ENCODE results near the gene MED13.
A peak's percentile ranks its signal among the peaks of the same experiment; 100 is the strongest.

The MED13 gene, protein sequence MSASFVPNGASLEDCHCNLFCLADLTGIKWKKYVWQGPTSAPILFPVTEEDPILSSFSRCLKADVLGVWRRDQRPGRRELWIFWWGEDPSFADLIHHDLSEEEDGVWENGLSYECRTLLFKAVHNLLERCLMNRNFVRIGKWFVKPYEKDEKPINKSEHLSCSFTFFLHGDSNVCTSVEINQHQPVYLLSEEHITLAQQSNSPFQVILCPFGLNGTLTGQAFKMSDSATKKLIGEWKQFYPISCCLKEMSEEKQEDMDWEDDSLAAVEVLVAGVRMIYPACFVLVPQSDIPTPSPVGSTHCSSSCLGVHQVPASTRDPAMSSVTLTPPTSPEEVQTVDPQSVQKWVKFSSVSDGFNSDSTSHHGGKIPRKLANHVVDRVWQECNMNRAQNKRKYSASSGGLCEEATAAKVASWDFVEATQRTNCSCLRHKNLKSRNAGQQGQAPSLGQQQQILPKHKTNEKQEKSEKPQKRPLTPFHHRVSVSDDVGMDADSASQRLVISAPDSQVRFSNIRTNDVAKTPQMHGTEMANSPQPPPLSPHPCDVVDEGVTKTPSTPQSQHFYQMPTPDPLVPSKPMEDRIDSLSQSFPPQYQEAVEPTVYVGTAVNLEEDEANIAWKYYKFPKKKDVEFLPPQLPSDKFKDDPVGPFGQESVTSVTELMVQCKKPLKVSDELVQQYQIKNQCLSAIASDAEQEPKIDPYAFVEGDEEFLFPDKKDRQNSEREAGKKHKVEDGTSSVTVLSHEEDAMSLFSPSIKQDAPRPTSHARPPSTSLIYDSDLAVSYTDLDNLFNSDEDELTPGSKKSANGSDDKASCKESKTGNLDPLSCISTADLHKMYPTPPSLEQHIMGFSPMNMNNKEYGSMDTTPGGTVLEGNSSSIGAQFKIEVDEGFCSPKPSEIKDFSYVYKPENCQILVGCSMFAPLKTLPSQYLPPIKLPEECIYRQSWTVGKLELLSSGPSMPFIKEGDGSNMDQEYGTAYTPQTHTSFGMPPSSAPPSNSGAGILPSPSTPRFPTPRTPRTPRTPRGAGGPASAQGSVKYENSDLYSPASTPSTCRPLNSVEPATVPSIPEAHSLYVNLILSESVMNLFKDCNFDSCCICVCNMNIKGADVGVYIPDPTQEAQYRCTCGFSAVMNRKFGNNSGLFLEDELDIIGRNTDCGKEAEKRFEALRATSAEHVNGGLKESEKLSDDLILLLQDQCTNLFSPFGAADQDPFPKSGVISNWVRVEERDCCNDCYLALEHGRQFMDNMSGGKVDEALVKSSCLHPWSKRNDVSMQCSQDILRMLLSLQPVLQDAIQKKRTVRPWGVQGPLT (N-terminal part only)

DNA sequence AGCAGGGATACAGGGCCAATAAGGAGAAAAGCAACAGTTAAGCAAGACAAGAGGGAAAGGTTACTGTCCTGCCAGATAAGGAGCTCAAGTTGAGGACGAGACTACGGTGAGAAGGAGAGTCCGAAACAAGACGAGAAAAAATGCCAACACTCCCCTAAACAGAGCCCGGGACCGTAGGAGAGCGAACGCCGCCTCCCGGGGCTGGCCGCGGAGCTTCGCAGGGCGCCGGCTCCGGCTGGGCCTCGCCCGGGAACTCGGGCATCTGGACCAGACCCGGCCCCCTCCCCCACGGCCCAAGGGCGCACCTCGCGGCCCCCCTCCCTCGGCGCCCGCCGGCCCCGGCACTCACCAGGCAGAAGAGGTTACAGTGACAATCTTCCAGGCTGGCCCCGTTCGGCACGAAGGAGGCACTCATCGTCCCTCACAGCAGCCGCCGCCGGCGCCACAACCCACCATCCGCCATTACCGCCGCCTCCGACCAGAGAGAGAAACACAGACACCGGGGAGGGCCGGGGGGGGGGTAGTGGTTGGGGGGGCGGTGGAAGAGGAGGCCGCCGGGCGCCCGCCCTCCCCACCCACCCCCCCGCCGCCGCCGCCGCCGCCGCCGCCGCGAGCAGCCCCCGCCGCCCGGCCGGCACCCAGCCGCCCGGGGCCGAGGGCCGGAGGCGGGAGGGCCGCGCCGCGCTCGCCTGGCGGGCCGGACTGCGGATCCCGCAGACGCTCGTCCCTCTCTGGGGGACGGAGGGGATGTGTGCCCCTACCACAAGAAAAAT lies at the start of gene MED13:
Gene MED13 (minus strand): TSS at position 488 of the 773 bp plus-strand sequence. CDS start 73 bp downstream, at position 415.
- peak; percentile 23 for DNase-seq (ENCODE audit: low read depth)

DNA sequence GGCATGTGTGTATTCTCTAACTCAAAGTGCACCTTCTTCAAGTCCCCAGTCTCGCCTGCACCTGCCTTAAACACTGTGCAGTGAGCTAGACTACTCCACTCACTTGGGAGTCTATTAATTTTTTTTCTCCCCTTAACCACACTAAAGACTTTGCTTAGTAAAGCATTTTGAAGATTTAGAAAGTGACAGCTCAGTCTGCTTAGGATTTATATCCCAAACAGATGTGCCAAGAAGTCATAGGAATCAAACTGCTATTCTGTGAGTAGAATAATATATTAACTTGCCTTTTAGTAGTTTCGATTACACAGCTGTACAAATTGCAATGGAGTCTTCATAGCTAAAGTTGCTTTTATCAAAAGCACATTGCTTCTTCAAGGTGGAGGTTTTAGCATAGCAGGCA lies 47.2 kb upstream of the MED13 start:
- DNase-seq (ENCODE audit: low read depth) = no peak

DNA sequence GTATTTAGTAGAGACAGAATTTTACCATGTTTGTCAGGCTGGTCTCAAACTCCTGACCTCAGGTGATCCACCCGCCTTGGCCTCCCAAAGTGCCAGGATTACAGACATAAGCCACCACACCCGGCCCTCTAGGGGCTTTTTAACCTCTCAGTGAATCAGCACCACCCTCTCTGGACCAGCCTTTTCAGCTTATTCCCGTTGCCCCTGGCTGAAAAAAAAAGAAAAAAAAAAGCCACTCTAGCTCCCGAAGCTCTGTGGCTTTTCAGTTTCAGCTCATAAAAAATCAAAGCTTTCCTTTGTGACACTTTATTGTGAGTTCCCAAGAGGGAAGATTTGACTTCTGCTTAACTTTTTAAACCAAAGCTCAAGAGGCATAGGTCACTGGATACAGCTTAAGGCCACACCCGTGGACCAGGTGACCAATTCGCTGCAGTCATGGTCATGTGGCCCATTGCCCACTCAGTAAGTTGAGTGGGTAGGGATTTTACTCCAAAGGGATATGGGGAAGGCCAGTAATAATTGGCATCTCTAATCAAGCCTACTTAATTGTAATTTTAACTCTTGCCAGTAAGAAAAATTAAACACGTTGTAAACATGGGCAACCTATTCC lies 46.6 kb upstream of the MED13 start:
- no peak for DNase-seq (ENCODE audit: low read depth)

DNA sequence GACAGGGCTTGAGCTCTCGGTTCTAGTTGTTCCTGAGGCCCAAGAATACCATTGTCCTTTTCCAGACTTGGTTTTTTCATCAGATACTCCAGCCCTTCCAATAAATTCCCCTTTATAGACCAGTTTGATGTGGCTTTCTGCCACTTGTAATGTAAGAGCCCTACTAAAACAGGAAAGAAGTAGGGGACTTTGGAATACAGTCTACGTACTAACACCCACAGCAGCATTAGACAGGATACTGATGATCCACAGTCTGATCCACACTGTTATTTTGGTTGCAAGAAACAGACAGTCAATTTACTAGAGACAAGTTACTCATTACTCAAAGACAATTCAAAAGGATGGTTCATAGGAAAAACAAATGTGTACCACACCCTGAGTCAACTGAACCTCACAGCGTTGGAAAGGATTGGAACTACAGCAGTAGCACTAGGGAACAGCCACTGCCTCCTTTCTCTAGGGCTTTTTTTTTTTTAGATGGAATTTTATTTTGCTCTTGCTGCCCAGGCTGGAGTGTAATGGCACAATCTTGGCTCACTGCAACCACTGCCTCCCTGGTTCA lies 45.9 kb upstream of the MED13 start:
- no peak for DNase-seq (ENCODE audit: low read depth)

DNA sequence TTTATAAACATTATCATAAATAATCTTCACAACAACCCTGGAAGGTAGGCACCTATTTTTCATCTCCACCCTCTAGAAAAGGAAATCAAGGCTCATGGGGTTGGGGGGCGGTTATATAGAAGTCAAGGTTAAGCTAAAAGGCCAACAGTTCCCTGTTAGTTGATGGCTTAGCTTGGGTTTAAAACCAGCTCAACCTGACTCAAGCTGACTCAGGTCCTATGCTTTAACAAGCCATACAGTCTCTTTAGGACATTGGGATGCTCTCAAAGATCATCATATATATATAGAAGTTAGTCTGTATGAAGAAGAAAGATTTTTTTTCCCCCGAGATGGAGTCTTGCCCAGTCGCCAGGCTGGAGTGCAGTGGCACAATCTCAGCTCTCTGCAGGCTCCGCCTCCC lies 44.8 kb upstream of the MED13 start:
- no peak for DNase-seq (ENCODE audit: low read depth)

DNA sequence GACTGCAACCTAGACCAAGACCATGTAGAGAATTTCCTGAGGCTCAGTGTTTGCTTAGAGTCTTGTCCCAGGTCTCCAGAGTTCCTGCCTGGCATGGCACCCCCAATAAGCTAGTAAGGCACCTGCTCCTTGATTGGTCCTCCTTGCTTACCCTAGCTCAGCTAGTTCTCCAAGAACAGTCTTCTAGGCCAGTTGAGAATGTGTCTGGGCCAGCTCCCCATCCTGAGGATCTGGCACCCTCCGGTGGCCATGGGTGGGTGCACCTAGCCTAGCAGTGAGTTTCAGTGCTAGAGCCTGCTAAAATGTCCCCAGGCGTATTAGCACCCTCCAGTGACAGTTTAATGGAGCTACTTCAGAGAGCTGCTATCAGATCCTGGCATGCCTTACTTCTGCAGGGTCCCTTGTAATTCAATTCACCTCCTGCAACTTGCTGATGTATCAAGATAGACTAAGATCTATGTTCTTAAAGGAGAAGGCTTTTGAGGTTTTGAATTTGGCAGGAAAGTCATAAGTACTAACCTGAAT lies 44.4 kb upstream of the MED13 start:
- no peak for DNase-seq (ENCODE audit: low read depth)

DNA sequence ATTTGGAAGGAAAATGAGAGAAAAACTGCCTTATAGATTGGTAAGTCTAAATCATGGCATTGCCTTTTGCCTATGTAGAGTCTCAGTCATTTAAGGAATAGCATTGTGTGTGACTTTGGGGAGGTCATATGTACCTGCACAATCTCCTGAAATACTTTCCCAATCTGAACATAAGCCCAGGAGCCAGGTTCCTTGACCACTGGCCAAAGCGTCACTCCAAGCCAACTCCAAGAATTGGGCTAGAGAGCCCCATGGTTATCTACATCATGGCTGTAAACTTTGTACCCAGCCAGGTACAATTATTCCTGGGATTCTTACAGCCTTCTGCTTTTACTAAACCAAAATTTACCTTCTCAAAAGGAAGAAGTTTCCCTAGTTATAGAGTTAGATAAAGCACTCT lies 40.8 kb upstream of the MED13 start:
- DNase-seq (ENCODE audit: low read depth) = no peak

DNA sequence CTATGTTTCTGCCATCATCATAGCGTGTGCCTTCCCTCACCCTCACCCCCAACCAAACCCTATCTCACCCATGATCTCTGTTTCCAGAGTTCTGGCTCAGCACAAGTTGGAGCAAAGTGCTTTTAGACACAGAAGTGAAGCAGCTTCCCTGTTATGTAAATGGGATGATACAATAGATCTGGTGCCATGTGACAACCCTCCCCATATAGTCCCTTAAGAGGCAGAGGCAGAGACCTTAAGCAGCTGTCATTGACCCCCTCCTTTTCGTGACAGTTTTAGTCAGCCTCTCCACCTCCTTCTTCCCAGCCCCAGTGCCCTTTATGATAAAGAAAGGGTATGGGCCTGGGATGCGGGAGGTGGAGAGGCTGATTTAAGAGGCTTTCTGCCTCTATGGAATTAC lies 40.3 kb upstream of the MED13 start:
- DNase-seq (ENCODE audit: low read depth) = no peak

DNA sequence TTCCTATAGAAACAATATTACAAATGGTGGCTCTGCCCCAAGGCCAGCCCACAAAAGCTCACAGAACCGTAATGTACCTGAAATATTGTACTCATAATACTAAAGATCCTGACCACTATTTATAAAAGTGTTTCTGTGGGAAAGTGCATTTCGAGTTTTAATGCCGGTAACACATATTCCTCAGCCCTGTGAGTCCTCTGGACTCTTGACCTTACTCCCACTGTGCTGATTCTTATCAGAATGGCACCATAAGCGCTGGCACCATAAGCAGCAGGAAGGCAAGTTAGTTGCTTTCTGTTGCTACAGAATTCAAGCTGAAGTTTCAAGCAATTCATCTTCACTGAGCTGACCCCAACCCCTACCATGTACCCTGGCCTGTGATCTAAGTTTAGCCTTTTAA lies 36.4 kb upstream of the MED13 start:
- DNase-seq (ENCODE audit: low read depth) = no peak

DNA sequence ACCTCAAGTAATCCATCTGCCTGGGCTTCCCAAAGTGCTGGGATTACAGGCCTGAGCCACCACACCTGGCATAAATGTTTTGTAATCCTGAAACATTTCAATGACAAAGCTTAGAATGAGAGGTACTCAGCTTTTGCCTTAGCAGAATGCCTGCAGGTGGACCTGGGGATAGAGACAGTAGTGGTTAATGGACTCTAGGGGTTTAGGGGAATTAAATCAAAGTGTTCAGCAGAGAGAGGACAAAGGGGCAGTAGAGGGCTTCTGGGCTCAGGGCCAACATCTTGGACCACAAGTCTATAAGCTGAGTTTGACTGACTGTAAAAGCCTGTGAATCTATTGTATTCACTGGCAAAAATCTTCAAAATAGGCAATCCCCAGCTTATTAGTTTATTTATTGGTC lies 36.0 kb upstream of the MED13 start:
- no peak for DNase-seq (ENCODE audit: low read depth)

DNA sequence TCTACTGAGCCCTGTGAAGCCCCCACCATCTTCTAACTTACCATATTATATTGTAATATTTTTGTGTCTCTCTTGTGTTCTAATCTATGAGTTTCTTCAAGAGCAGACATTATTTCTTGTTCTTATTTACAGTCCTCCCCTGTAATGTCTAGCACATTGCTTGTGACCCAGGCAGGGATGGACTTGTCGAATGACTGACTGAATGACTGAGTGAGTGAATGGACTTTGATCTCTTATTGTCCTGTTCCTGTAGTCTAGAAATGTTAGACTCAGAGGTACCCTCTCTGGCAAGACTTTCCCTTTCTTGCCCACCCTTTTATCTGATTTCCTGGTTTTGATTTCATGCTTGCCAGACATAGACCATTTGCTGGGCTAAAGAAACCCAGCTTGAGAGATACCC lies 35.0 kb upstream of the MED13 start:
- DNase-seq (ENCODE audit: low read depth) = no peak

DNA sequence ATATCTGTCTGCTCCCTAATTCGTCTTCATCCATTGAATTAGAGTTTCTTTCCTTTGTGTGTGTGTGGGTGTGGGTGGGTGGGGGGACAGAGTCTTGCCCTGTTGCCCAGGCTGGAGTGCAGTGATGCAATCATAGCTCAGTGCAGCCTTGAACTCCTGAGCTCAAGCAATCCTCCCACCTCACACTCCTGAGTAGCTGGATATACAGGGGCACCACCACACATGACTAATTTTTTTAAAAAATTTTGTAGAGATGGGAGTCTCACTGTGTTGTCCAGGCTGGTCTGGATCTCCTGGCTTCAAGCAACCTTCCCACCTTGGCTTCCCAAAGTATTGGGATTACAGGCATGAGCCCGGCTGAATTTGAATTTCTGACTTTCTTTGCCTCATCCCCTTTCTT lies 34.5 kb upstream of the MED13 start:
- no peak for DNase-seq (ENCODE audit: low read depth)

DNA sequence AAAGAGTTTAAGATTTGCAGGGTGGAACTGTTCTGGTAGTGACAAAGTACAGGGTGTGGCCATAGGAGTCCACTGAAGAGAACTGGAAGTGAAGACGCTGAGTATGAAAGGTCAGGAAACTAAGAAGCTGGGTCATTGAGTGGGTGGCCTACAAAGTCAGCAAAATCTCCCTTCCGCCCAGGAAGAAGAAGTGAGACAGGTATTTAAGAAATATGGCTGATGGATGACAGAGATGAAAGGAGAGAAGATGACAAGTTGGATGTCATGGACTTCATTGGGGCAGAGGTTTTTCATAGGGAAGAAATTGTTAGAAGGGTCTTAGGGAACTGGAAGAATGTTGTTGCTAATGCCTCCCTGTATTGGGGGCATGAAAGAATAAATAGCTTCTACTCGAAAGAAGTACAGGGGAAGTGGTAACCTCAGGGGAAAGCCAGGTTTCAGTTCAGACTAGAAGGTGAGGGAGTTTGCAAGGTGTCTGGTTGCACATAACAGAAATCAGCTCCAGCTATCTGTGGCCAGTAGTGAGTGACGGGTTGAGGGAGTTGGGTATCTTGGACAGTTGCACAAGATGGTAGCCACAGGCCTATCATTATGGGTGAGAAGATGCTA lies 33.6 kb upstream of the MED13 start:
- no peak for DNase-seq (ENCODE audit: low read depth)

DNA sequence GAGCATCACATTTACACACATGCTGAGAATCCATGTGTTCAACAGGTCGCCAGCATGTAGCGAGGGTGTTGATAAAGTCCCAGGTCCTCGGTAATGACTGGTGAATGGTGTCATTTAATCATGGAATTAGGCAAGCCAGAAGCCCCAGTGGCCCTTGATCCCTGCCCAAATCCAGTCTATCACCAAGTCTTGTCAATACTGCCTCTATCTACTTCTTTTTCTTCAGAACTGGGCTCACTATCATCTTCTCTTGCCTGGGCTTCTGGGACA lies 31.3 kb upstream of the MED13 start:
- no peak for DNase-seq (ENCODE audit: low read depth)

DNA sequence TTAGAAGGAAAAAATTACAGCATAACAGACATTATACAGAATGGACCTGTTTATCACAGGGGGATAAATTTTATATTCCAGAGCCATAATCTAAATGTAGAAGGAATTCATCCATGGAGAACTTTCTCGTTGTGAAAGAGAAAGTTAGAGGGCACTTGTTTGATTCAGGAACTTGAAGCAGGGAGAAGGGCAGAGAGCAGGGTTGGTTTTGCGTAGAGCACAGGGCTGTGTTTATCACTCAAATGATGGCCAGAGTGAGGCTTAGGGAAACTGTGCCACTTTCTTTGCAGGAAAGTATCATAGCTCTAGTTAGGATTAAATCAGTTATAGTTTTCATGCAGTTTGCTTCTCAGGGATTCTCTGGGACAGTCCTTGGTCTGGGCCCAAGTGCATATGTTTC lies 29.1 kb upstream of the MED13 start:
- DNase-seq (ENCODE audit: low read depth) = no peak

DNA sequence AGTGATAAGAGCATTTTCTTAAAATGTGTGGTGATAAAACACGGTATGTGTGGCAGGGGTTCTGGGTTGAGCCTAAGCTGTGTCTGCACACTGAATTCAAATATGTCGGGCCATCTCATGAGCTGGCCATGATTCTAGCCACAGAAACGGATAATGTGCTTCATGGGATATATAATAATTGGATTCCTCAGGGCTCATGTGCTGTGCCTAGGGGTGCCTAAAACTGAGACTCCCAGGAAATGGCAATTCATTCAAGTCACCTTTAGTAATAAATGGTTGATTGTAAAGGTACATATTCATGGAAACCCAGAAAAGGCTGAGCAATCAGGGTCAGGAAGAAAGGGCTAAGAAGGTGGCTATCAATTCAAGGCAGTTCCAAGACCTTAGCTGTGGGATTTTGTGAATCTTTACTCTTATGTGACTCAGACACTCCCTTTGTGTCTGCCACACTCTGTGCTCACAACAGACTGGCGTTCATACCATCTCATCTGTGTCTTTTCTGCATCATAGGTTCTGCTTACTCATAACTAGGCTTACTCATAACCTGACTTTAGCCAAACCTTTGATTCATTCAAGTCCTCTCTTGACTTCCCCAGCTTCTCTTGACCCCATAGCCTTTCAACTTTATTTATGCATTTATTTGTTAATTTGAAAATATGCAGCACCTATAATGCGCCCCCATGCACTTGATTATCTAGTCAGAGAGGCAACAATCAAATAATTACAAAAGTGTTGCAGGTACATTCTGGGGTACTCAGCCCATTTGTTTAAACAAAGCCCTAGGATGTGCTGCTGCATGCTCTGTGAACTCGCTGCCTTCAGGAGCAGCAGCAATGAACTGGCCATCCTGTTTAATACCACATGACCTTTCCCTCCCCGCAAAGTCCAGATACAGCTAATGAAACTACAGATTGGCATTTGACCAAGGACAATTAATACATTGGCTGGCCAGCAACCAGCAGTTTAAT lies 28.4 kb upstream of the MED13 start:
- no peak for DNase-seq (ENCODE audit: low read depth)

DNA sequence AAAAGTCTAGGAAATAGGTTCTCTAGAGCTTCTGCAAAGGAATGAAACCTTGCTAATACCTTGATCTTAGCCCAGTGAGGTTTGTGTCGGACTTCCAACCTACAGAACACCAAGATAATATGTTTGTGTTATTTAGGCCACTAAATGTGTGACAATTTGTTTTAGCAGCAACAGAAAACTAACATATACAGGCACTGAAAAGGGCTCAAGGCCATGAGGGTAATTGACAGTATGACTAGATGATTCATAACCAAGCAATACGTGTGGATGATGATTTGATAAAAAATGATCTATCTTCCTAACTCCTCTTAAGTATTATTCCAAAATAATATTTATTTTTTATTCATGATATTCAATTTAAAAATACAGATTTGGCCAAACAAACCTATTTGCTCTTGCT lies 27.7 kb upstream of the MED13 start:
- no peak for DNase-seq (ENCODE audit: low read depth)

DNA sequence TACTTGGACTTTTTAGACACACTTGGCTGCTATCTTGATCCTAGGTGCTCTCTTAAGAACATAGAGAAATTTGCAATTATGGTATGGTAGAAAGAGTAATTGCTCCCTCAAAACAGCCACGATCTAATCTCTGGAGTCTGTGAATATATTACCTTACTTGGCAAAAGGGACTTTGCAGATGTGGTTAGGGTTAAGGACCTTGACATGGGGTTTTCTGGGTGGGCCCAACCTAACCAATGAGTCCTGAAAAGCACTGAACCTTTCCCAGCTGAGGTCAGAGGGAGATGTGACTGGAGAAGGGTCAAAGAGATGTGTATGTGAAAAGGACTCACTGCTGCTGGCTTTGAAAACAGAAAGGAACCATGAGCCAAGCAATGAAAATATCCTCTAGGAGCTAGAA lies 26.7 kb upstream of the MED13 start:
- no peak for DNase-seq (ENCODE audit: low read depth)

DNA sequence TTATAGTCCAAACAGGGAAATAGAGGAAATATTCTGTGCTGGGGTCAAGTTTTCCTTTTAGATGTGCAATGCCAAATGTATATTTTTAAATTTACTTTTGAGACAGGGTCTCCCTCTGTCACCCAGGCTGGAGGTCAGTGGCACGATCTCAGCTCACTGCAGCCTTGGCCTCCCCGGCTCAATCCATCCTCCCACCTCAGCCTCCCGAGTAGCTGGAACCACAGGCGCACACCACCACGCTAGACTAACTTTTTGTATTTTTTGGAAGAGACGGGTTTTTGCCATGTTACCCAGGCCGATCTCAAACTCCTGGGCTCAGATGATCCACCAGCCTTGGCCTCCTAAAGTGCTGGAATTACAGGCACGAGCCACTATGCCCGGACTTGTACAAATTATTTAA lies 25.8 kb upstream of the MED13 start:
- DNase-seq (ENCODE audit: low read depth) = no peak

All from stimulated activated CD8-positive, alpha-beta memory T cell treated with anti-CD3 and anti-CD28 coated beads, Interleukin-15, amount 100 ng/mL, for 24 hours (primary cell).